CD4-positive, alpha-beta T cell (primary cell): ENCODE data around the gene EFEMP1. TPM values are rescaled to one million over a fixed set of nuclear protein-coding genes. Genes with fewer than 3 reads are reported as not detected.

ENCODE experiments used
- ATAC-seq: fragments of 200-7000 bp; cut with Tn5 transposase; one replicate; pipeline ENCODE4 v1.10.0; 2022; ENCODE audit warnings: mild to moderate bottlenecking; ENCODE audit not compliant: poor library complexity
- CTCF ChIA-PET: fragments of 350-600 bp; sonication (Branson Sonifier 250); formaldehyde crosslinking; loops from one replicate; lab custom pipeline; 2021; ENCODE audit warnings: antibody characterized with exemption, inconsistent platforms; lab: Charles Lee
- POLR2A ChIA-PET: fragments of 350-600 bp; sonication (Branson Sonifier 250); formaldehyde crosslinking; loops from one replicate; lab custom pipeline; 2021; ENCODE audit warnings: antibody characterized with exemption, inconsistent platforms; lab: Charles Lee
- DNase-seq, 14 experiments: peaks; one replicate each; pipeline ENCODE4 v3.0.0-alpha.2; 2013 to 2020; ENCODE audit warnings: mixed read lengths in 2 of 14
- H3K27ac ChIP-seq, 2 donors: one replicate each; pipeline versions ENCODE4 v1.5.1 to v1.7.0; 2013; ENCODE audit warnings: low read length in 2 of 2, low read depth in 1 of 2, mild to moderate bottlenecking in 1 of 2
- H3K27me3 ChIP-seq, 2 experiments: 1 replicate in 1 of 2; 2 replicates in 1 of 2; pipeline versions ENCODE4 v1.6.1 to v1.7.0; 2013; ENCODE audit warnings: low read length in 2 of 2, control low read depth in 1 of 2, mild to moderate bottlenecking in 1 of 2, moderate library complexity in 1 of 2; ENCODE audit not compliant: insufficient read depth in 2 of 2, control insufficient read depth in 1 of 2
- H3K36me3 ChIP-seq: one replicate; pipeline ENCODE4 v1.6.1; 2013; ENCODE audit warnings: low read length, control low read depth; ENCODE audit not compliant: insufficient read depth
- H3K4me1 ChIP-seq: one replicate; pipeline ENCODE4 v1.6.1; 2013; ENCODE audit warnings: low read length, control low read depth; ENCODE audit not compliant: insufficient read depth
- H3K4me3 ChIP-seq: one replicate; pipeline ENCODE4 v1.5.1; 2013; ENCODE audit warnings: mild to moderate bottlenecking, low read length, moderate library complexity
- H3K9me3 ChIP-seq, 2 experiments: 1 replicate in 1 of 2; 2 replicates in 1 of 2; pipeline versions ENCODE4 v1.6.1 to v1.7.0; 2013; ENCODE audit warnings: low read length in 2 of 2, mild to moderate bottlenecking in 2 of 2, control low read depth in 1 of 2, moderate library complexity in 1 of 2; ENCODE audit not compliant: control insufficient read depth in 1 of 2, insufficient read depth in 1 of 2
- H3K27ac Mint-ChIP-seq: one replicate; pipeline ENCODE4 v1.8.0; 2020; ENCODE audit warnings: mixed read lengths
- H3K27me3 Mint-ChIP-seq: one replicate; pipeline ENCODE4 v1.8.0; 2021; ENCODE audit warnings: mixed read lengths
- H3K36me3 Mint-ChIP-seq: one replicate; pipeline ENCODE4 v1.8.0; 2021; ENCODE audit warnings: low read depth, mixed read lengths
- H3K4me1 Mint-ChIP-seq: one replicate; pipeline ENCODE4 v1.8.0; 2021; ENCODE audit warnings: low read depth, mixed read lengths
- H3K4me3 Mint-ChIP-seq: one replicate; pipeline ENCODE4 v1.8.0; 2020; ENCODE audit warnings: mild to moderate bottlenecking, mixed read lengths
- H3K9me3 Mint-ChIP-seq: one replicate; pipeline ENCODE4 v1.8.0; 2020; ENCODE audit warnings: mixed read lengths
- intact Hi-C, 2 experiments: fragments of 100-400 bp; cut with DNase I in 1 of 2; cut with micrococcal nuclease in 1 of 2; formaldehyde crosslinking; loops; one replicate each; pipeline versions ENCODE4 v1.15.1 to v1.9.0; 2023 to 2025; cut with DNase I, micrococcal nuclease
- total RNA-seq, 174 experiments: library from RNA in 2 of 174; stranded (reverse) in 2 of 174; gene quantifications; one replicate each; pipeline ENCODE4 v1.2.3 and lab custom pipeline; 2021 to 2026
- TF ChIP-seq, protein P1 (sequence below): fragments of 200-600 bp; IDR thresholded peaks from one replicate; pipeline ENCODE4 v1.8.0; 2022; ENCODE audit warnings: antibody characterized with exemption, mild to moderate bottlenecking

The EFEMP1 gene
- total RNA-seq, 2 experiments from 2014 or later = not detected

DNA sequence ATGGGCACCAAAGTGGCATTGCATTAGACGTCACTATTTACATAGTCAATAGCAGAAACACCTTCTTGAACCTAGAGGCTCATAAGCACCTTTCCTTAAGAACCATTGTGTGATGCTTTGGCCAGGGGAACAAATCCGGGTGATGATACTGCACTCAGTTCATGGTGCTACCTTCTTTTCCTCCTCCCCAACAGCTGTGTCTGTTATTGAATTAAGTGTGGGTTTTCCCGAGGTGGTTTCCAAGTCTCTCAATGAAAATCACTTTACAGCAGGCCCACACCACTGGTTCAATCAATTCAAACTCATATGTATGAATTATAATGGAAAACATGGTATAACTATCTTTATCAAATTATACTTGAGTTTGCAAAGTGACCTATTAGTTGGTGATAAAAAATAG, 9.3 kb upstream of the EFEMP1 start:
- Histone ChIP-seq H3K4me3 (no peak overlapping the region), H3K27ac (no peak overlapping the region), H3K9me3 (no peaks in the 10 kb centered on the region), H3K27me3 (no peaks in the 10 kb centered on the region), H3K36me3 (no peaks in the 10 kb centered on the region), H3K4me1 (no peaks in the 10 kb centered on the region)
- DNase-seq (no peak), ATAC-seq (no peak)
- Mint-ChIP-seq H3K4me1 (no peaks in the 10 kb centered on the region), H3K4me3 (no peak overlapping the region), H3K27me3 (no peaks in the 10 kb centered on the region), H3K36me3 (no peaks in the 10 kb centered on the region), H3K27ac (no peak overlapping the region), H3K9me3 (peaks cover 3% of the 10 kb centered on the region)
- ChIA-PET CTCF (interaction anchor here (1.0 kb wide), 1 partner anchor 10 kb away, joined by 3 read pairs; no protein-coding TSS in a partner anchor), POLR2A (no interaction called here)
- intact Hi-C loops = no loop called here
- TF ChIP-seq, protein P1, sequence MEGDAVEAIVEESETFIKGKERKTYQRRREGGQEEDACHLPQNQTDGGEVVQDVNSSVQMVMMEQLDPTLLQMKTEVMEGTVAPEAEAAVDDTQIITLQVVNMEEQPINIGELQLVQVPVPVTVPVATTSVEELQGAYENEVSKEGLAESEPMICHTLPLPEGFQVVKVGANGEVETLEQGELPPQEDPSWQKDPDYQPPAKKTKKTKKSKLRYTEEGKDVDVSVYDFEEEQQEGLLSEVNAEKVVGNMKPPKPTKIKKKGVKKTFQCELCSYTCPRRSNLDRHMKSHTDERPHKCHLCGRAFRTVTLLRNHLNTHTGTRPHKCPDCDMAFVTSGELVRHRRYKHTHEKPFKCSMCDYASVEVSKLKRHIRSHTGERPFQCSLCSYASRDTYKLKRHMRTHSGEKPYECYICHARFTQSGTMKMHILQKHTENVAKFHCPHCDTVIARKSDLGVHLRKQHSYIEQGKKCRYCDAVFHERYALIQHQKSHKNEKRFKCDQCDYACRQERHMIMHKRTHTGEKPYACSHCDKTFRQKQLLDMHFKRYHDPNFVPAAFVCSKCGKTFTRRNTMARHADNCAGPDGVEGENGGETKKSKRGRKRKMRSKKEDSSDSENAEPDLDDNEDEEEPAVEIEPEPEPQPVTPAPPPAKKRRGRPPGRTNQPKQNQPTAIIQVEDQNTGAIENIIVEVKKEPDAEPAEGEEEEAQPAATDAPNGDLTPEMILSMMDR = no peak

DNA sequence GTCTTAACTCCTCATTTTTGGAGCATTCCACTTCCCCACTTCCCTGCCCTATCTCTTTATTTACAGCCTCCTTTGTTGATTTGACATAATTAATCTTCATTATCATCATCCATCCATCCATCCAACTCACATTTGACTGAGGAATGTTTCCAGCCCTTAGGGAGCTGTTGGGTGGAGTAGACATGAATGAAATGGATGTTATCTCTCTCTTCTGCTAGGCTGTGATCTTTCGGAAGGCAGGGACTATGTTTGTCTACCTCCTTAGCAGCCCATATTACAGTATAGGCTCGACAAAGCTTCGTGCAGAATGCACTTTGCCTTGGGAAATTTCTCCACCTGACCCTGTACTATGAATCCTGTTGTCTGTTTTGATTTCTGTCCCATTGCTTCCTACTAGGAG, 7.7 kb upstream of the EFEMP1 start:
- Mint-ChIP-seq H3K27me3 (peaks cover 12% of the 10 kb centered on the region), H3K27ac (no peak overlapping the region), H3K9me3 (peaks cover 3% of the 10 kb centered on the region), H3K4me1 (no peaks in the 10 kb centered on the region), H3K4me3 (no peak overlapping the region), H3K36me3 (no peaks in the 10 kb centered on the region)
- no peaks in the 10 kb centered on the region for H3K27me3 ChIP-seq
- H3K36me3 ChIP-seq = no peaks in the 10 kb centered on the region
- H3K4me1 ChIP-seq = no peaks in the 10 kb centered on the region
- DNase-seq = no peak
- no peak overlapping the region for H3K4me3 ChIP-seq
- CTCF ChIA-PET = interaction anchor here (0.6 kb wide), 1 partner anchor 205 kb away, joined by 3 read pairs; no protein-coding TSS in a partner anchor
- no peaks in the 10 kb centered on the region for H3K9me3 ChIP-seq
- intact Hi-C loops = no loop called here
- no peak for ATAC-seq
- POLR2A ChIA-PET = interaction anchor here (0.6 kb wide), 1 partner anchor 227 kb away, joined by 3 read pairs; no protein-coding TSS in a partner anchor
- TF ChIP-seq, protein P1 = no peak
- H3K27ac ChIP-seq = no peak overlapping the region

GRCh38 chr2:55929476-55929875, 5.9 kb upstream of the EFEMP1 start:
- POLR2A ChIA-PET = no interaction called here
- no peaks in the 10 kb centered on the region for H3K36me3 ChIP-seq
- H3K4me1 ChIP-seq = no peaks in the 10 kb centered on the region

More at GRCh38 chr2:55929476-55929875, 5.9 kb upstream of the EFEMP1 start:
- intact Hi-C loops = no loop called here
- Histone ChIP-seq H3K9me3 (no peaks in the 10 kb centered on the region), H3K4me3 (no peak overlapping the region), H3K27ac (no peak overlapping the region), H3K27me3 (peaks cover 0 to 7% of the 10 kb centered on the region in 2 experiments)
- Mint-ChIP-seq H3K27ac (no peak overlapping the region), H3K27me3 (peaks cover 26% of the 10 kb centered on the region), H3K4me1 (no peaks in the 10 kb centered on the region), H3K9me3 (no peaks in the 10 kb centered on the region), H3K4me3 (no peak overlapping the region), H3K36me3 (no peaks in the 10 kb centered on the region)
- ATAC-seq (no peak), DNase-seq (no peak)
- TF ChIP-seq, protein P1 = no peak
- CTCF ChIA-PET = no interaction called here
